ENCODE results near the gene PROZ.

The PROZ gene

DNA sequence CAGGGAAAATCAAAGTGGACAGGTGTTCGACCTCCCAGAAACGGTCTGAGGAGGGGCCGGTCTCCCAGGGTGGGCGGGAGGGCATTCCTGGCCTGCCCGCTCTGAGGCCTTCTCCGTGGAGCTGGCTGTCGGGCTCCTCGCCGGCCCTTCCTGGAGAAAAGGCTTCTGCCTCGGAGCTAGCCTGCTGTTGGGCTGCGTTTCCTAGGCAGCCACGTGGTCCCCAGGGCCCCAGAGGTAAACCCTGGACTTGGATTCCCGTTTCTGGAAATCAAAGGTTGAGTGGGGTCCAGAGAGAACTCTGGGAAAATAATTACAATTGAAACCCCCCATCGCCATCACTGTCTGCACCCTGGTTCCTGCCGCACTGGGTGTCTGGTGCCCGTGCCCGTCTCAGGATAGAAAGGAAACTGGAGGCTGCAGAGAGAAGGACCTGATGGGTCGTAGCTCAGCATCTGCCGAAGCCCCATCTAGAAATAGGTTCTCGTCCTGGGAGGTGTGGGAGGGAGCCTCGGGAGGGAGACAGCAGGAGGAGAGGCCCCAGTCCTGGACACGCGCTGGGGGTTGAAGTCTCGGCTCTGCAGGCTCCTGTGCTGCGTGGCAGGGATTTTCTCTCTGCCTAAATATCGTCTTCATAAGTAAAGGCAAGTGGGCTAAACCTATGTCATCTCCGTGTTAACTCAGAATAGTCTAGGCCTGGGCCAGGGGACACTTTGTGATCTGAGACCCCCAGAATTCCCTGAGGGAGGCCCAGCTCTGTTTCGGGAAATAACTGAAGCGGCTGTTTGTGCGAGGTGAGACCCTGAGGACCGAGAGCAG is 7.7 kb upstream of the PROZ start:
- DNase-seq: no peak
- H2AFZ ChIP-seq (ENCODE audit: low read length): no peak overlapping the region
- H3F3A ChIP-seq (ENCODE audit: insufficient read depth, low read length): peaks cover 4% of the 10 kb centered on the region; the same call in 1 of the 2 replicates
- no peak overlapping the region for H3K27ac ChIP-seq (ENCODE audit: low read length)
- no peaks in the 10 kb centered on the region for H3K79me2 ChIP-seq (ENCODE audit: low read length)
- peaks cover 12% of the 10 kb centered on the region for H3K4me1 ChIP-seq (ENCODE audit: low read length)
- no peak overlapping the region for H3K9ac ChIP-seq (ENCODE audit: low read length)
- TF ChIP-seq, protein P1, sequence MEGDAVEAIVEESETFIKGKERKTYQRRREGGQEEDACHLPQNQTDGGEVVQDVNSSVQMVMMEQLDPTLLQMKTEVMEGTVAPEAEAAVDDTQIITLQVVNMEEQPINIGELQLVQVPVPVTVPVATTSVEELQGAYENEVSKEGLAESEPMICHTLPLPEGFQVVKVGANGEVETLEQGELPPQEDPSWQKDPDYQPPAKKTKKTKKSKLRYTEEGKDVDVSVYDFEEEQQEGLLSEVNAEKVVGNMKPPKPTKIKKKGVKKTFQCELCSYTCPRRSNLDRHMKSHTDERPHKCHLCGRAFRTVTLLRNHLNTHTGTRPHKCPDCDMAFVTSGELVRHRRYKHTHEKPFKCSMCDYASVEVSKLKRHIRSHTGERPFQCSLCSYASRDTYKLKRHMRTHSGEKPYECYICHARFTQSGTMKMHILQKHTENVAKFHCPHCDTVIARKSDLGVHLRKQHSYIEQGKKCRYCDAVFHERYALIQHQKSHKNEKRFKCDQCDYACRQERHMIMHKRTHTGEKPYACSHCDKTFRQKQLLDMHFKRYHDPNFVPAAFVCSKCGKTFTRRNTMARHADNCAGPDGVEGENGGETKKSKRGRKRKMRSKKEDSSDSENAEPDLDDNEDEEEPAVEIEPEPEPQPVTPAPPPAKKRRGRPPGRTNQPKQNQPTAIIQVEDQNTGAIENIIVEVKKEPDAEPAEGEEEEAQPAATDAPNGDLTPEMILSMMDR (IDR thresholded peaks at IDR 0.05; ENCODE audit: low read length): no peak
- TF ChIP-seq EZH2phosphoT487 (IDR thresholded peaks at IDR 0.05; ENCODE audit: low read length) (no peak), EZH2 (optimal IDR thresholded peaks at IDR 0.05; ENCODE audit: low read depth, low read length) (no peak)
- H3K9me2 ChIP-seq (replicated peaks; ENCODE audit: insufficient read depth, low read length): no peaks in the 10 kb centered on the region
- peaks cover 59% of the 10 kb centered on the region for H3K27me3 ChIP-seq (replicated peaks; ENCODE audit: insufficient read depth, low read length)
- no peaks in the 10 kb centered on the region for H3K9me3 ChIP-seq (replicated peaks; ENCODE audit: insufficient read depth, low read length)
- H3K4me2 ChIP-seq (ENCODE audit: low read depth, low read length): no peak overlapping the region
- H3K4me3 ChIP-seq (ENCODE audit: low read length): no peak overlapping the region
- H4K20me1 ChIP-seq (ENCODE audit: insufficient read depth, low read length): no peaks in the 10 kb centered on the region
- no peaks in the 10 kb centered on the region for H3K36me3 ChIP-seq (replicated peaks; ENCODE audit: insufficient read depth, low read length)

- Histone ChIP-seq H4K20me1 (ENCODE audit: insufficient read depth, low read length) (no peaks in the 10 kb centered on the region), H3K27ac (ENCODE audit: low read length) (no peak overlapping the region), H3K36me3 (replicated peaks; ENCODE audit: insufficient read depth, low read length) (no peaks in the 10 kb centered on the region), H3K4me3 (ENCODE audit: low read length) (no peak overlapping the region; the same call in 1 of the 2 replicates), H3K9me3 (replicated peaks; ENCODE audit: insufficient read depth, low read length) (no peaks in the 10 kb centered on the region), H3K9me2 (replicated peaks; ENCODE audit: insufficient read depth, low read length) (no peaks in the 10 kb centered on the region), H3K27me3 (replicated peaks; ENCODE audit: insufficient read depth, low read length) (peaks cover 59% of the 10 kb centered on the region), H2AFZ (ENCODE audit: low read length) (peak overlapping the region; percentile 41; the same call in 1 of the 2 replicates), H3K4me2 (ENCODE audit: low read depth, low read length) (peak overlapping the region; percentile 62), H3F3A (ENCODE audit: insufficient read depth, low read length) (peaks cover 4% of the 10 kb centered on the region; the same call in 1 of the 2 replicates), H3K9ac (ENCODE audit: low read length) (no peak overlapping the region; the same call in 1 of the 2 replicates), H3K79me2 (ENCODE audit: low read length) (no peaks in the 10 kb centered on the region), H3K4me1 (ENCODE audit: low read length) (peaks cover 8% of the 10 kb centered on the region)
- DNase-seq: peak; percentile 58
- TF ChIP-seq EZH2 (optimal IDR thresholded peaks at IDR 0.05; ENCODE audit: low read depth, low read length) (no peak), EZH2phosphoT487 (IDR thresholded peaks at IDR 0.05; ENCODE audit: low read length) (no peak)
- TF ChIP-seq, protein P1 (IDR thresholded peaks at IDR 0.05; ENCODE audit: low read length): no peak
These were observed 6.4 kb upstream of the PROZ start for GRCh38 chr13:113151745-113152690.

DNA sequence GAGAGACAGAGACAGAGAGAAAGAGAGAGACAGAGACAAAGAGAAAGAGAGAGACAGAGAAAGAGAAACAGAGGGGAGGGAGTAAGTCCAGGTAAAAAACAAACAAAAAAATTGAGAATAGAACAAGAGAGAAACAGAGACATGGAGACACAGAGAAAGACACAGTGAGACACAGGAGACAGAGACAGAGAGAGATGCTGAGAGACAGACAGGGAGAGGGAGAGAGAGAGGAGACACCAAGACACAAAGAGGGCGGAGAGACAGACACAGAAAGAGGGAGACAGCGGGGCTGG is 5.8 kb upstream of the PROZ start:
- DNase-seq: no peak
- no peaks in the 10 kb centered on the region for H3K9me3 ChIP-seq (replicated peaks; ENCODE audit: insufficient read depth, low read length)
- peaks cover 4% of the 10 kb centered on the region; the same call in 1 of the 2 replicates for H3F3A ChIP-seq (ENCODE audit: insufficient read depth, low read length)
- no peaks in the 10 kb centered on the region for H3K9me2 ChIP-seq (replicated peaks; ENCODE audit: insufficient read depth, low read length)
- no peak overlapping the region for H3K4me3 ChIP-seq (ENCODE audit: low read length)
- H2AFZ ChIP-seq (ENCODE audit: low read length): peak overlapping the region; percentile 41; the same call in 1 of the 2 replicates
- peak overlapping the region; percentile 62; the same call in 1 of the 2 replicates for H3K4me2 ChIP-seq (ENCODE audit: low read depth, low read length)
- no peak for TF ChIP-seq EZH2 (optimal IDR thresholded peaks at IDR 0.05; ENCODE audit: low read depth, low read length)
- TF ChIP-seq, protein P1 (IDR thresholded peaks at IDR 0.05; ENCODE audit: low read length): no peak
- TF ChIP-seq EZH2phosphoT487 (IDR thresholded peaks at IDR 0.05; ENCODE audit: low read length): no peak
- H3K9ac ChIP-seq (ENCODE audit: low read length): no peak overlapping the region
- no peak overlapping the region for H3K27ac ChIP-seq (ENCODE audit: low read length)
- peaks cover 8% of the 10 kb centered on the region for H3K4me1 ChIP-seq (ENCODE audit: low read length)
- no peaks in the 10 kb centered on the region for H3K36me3 ChIP-seq (replicated peaks; ENCODE audit: insufficient read depth, low read length)
- peaks cover 59% of the 10 kb centered on the region for H3K27me3 ChIP-seq (replicated peaks; ENCODE audit: insufficient read depth, low read length)
- H4K20me1 ChIP-seq (ENCODE audit: insufficient read depth, low read length): no peaks in the 10 kb centered on the region
- no peaks in the 10 kb centered on the region for H3K79me2 ChIP-seq (ENCODE audit: low read length)

Measured in MM.1S (cell line).